Endothelial cell of umbilical vein (primary cell): ENCODE data around the gene DRC1.

Source experiments
- EZH2 ChIP-seq: IDR thresholded peaks from 2 replicates; pipeline ENCODE4 v1.6.1; 2012; ENCODE audit warnings: borderline replicate concordance, low read depth, mild to moderate bottlenecking, moderate library complexity, low read length, inconsistent platforms; ENCODE audit not compliant: severe bottlenecking
- FOS ChIP-seq: IDR thresholded peaks from 2 replicates; pipeline ENCODE4 v1.6.1; 2011; ENCODE audit warnings: mild to moderate bottlenecking, low read length, moderate library complexity, borderline replicate concordance; ENCODE audit not compliant: insufficient read depth
- GATA2 ChIP-seq: IDR thresholded peaks from 2 replicates; pipeline ENCODE4 v1.7.0; 2011; ENCODE audit warnings: low read depth, mild to moderate bottlenecking, moderate library complexity, mixed read lengths, low read length; ENCODE audit not compliant: insufficient read length, insufficient read depth
- JUN ChIP-seq: IDR thresholded peaks from 2 replicates; pipeline ENCODE4 v1.6.1; 2011; ENCODE audit warnings: borderline replicate concordance, low read depth; ENCODE audit not compliant: insufficient read length, insufficient read depth
- POLR2A ChIP-seq: IDR thresholded peaks from 2 replicates; pipeline ENCODE4 v1.6.1; 2012; ENCODE audit warnings: low read depth, mild to moderate bottlenecking, control low read depth, low read length
- POLR2AphosphoS5 ChIP-seq: IDR thresholded peaks from 2 replicates; pipeline ENCODE4 v1.6.1; 2012; ENCODE audit warnings: low read depth, mild to moderate bottlenecking, control low read depth, low read length, moderate library complexity; ENCODE audit not compliant: insufficient read depth
- TF ChIP-seq, protein P1 (sequence below), 2 donors: IDR thresholded peaks; 1 replicate in 1 of 2; 2 replicates in 1 of 2; pipeline ENCODE4 v1.5.1; 2011; ENCODE audit warnings: low read length in 2 of 2, mild to moderate bottlenecking in 2 of 2, moderate library complexity in 2 of 2, control low read depth in 1 of 2, inconsistent platforms in 1 of 2, low read depth in 1 of 2; ENCODE audit not compliant: insufficient read depth in 1 of 2; ENCODE audit errors: extremely low read depth in 1 of 2
- TF ChIP-seq, protein P2 (sequence below): IDR thresholded peaks from 2 replicates; pipeline ENCODE4 v1.6.1; 2011; ENCODE audit not compliant: insufficient read depth, insufficient read length

DNA sequence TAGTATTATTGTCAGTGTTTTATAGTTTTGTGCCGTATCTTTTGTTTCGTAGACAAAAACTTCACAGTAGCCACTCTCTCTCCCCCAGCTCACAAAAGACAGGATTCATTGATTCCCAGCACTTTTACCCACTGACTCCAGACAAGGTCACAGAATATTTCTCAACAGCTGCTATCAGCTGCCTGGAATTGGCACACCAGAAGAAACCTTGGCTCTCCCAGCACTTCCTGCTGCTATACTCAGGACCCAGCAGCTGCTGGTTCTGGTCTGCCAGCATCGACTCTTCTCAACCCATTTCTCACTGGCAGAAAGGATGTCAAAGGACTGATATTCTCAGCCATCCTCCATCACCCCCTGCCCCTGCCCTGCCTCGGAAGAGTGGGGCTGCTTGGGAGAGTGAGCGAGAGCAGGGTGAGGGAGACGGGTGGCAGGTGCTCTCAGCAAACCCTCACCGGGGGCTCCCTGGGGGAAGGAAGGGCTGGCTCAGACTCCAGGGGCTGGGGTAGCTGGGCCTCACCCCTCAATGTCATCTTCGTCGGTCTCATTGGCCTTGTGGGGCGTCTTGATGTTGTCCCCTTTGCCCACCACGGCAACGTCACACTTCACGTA lies 82.3 kb downstream of the DRC1 start:
- TF ChIP-seq POLR2AphosphoS5 = no peak
- TF ChIP-seq, protein P1, sequence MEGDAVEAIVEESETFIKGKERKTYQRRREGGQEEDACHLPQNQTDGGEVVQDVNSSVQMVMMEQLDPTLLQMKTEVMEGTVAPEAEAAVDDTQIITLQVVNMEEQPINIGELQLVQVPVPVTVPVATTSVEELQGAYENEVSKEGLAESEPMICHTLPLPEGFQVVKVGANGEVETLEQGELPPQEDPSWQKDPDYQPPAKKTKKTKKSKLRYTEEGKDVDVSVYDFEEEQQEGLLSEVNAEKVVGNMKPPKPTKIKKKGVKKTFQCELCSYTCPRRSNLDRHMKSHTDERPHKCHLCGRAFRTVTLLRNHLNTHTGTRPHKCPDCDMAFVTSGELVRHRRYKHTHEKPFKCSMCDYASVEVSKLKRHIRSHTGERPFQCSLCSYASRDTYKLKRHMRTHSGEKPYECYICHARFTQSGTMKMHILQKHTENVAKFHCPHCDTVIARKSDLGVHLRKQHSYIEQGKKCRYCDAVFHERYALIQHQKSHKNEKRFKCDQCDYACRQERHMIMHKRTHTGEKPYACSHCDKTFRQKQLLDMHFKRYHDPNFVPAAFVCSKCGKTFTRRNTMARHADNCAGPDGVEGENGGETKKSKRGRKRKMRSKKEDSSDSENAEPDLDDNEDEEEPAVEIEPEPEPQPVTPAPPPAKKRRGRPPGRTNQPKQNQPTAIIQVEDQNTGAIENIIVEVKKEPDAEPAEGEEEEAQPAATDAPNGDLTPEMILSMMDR (IDR thresholded peaks at IDR 0.05; ENCODE audit: extremely low read depth in 1 of 2, insufficient read depth in 1 of 2, low read depth in 1 of 2, low read length in 2 of 2) = no peak
- TF ChIP-seq POLR2A = no peak
- no peak for TF ChIP-seq EZH2
- TF ChIP-seq GATA2 = no peak
- no peak for TF ChIP-seq JUN
- TF ChIP-seq, protein P2, sequence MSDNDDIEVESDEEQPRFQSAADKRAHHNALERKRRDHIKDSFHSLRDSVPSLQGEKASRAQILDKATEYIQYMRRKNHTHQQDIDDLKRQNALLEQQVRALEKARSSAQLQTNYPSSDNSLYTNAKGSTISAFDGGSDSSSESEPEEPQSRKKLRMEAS = no peak
- no peak for TF ChIP-seq FOS
